Measurements from ENCODE around the gene SLC25A24. TPM values are rescaled to one million over a fixed set of nuclear protein-coding genes. Genes with fewer than 3 reads are reported as not detected.

SLC25A24 gene
- total RNA-seq, 2 donors from 2014 or later: 14.4 to 20.7 TPM

DNA sequence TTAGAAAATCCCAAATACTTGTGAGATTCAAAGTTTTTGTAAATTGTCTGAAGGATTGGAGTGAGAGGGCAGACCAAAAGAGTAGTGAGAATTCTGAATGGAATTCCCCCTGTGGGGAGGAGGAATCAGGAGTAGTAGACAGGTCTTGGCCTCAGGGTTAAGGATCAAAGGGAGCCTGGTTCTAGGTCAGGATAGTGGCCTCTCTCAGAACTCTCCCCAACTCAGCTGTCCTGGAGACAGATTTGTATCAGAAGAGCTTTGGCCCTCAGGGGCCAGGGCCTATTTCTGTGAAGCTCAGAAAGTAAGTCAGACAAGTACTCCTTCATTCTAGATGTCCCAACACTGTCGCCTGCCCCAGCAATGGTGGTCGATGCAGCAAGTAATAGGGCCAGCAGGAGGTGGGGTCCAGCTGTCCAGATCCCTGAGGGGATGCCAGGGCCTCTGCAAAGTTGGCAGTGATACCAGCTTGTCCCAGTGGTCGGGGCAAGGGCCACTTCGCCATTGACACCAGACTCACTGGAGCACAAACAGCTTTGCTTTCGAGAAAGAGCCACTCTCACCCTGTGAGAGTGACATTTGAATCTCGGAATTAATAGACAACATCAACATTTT lies 115.2 kb downstream of the SLC25A24 start:
- H3K27me3 ChIP-seq: no peaks in the 10 kb centered on the region
- TF ChIP-seq, protein P1, sequence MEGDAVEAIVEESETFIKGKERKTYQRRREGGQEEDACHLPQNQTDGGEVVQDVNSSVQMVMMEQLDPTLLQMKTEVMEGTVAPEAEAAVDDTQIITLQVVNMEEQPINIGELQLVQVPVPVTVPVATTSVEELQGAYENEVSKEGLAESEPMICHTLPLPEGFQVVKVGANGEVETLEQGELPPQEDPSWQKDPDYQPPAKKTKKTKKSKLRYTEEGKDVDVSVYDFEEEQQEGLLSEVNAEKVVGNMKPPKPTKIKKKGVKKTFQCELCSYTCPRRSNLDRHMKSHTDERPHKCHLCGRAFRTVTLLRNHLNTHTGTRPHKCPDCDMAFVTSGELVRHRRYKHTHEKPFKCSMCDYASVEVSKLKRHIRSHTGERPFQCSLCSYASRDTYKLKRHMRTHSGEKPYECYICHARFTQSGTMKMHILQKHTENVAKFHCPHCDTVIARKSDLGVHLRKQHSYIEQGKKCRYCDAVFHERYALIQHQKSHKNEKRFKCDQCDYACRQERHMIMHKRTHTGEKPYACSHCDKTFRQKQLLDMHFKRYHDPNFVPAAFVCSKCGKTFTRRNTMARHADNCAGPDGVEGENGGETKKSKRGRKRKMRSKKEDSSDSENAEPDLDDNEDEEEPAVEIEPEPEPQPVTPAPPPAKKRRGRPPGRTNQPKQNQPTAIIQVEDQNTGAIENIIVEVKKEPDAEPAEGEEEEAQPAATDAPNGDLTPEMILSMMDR (IDR thresholded peaks at IDR 0.05): no peak
- no peak for DNase-seq (ENCODE audit: low spot score)
- no peak overlapping the region for H3K4me3 ChIP-seq
- H3K4me1 ChIP-seq: no peaks in the 10 kb centered on the region
- H3K27ac ChIP-seq: no peak overlapping the region
- H3K9me3 ChIP-seq: no peaks in the 10 kb centered on the region
- no peaks in the 10 kb centered on the region for H3K36me3 ChIP-seq

Other genes starting within 250 kb of the SLC25A24 start
- gene VAV3, start 235.2 kb downstream of the SLC25A24 start, total RNA-seq: 1 to 10 TPM; 2.0 to 2.8 TPM
- gene NBPF4, start 43.7 kb upstream of the SLC25A24 start, total RNA-seq: not detected
- gene NBPF6, start 250.0 kb upstream of the SLC25A24 start, total RNA-seq: not detected

Data from right atrium auricular region (tissue), 2 donors.